ENCODE data around the gene PPARG.

The PPARG gene

DNA sequence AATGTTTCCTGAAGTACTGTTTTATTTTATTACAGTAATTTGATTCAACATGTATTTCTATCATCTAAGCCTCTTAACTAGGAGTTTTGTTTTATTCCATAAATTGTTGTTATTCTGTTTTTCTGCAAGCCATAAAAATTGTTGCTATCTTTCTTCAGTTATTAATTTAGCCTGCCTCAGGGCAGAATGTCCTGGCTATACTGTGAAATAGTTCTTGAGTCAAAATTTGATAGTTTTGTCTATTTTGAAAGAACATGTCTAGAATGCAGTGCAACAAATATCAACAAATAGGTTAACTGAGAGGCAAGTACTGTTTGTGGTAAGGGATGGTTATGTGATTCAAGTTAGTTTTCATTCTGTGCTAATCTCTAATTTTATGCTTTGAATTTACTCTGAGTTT is 63.9 kb downstream of the PPARG start:
- Histone ChIP-seq H3K23ac (ENCODE audit: low read length in 2 of 2) (no peak overlapping the region), H3K4ac (ENCODE audit: low read depth in 1 of 2, low read length in 2 of 2) (no peak overlapping the region), H2AFZ (ENCODE audit: low read depth, low read length) (no peak overlapping the region), H4K8ac (ENCODE audit: low read length) (no peak overlapping the region), H3K9me3 (ENCODE audit: control insufficient read depth, low read length) (no peaks in the 10 kb centered on the region), H3K4me2 (ENCODE audit: low read length, poor library complexity, severe bottlenecking) (no peak overlapping the region), H3K79me1 (replicated peaks; ENCODE audit: low read length, poor library complexity, severe bottlenecking) (peaks cover 8% of the 10 kb centered on the region), H2BK5ac (ENCODE audit: low read depth, low read length, poor library complexity, severe bottlenecking) (no peak overlapping the region), H2BK120ac (ENCODE audit: low read depth, low read length) (no peak overlapping the region), H3K18ac (ENCODE audit: low read depth in 1 of 2, low read length in 2 of 2) (no peak overlapping the region), H2AK5ac (ENCODE audit: low read length, severe bottlenecking) (no peak overlapping the region), H3K4me1 (ENCODE audit: control insufficient read depth, insufficient read depth, low read depth, low read length) (no peaks in the 10 kb centered on the region), H3K4me3 (ENCODE audit: insufficient read depth in 1 of 2, low read depth in 1 of 2, low read length in 2 of 2) (no peak overlapping the region), H3K9ac (ENCODE audit: low read length) (peak overlapping the region; percentile 27), H3K27ac (ENCODE audit: low read length, poor library complexity, severe bottlenecking) (no peak overlapping the region), H2BK12ac (ENCODE audit: low read length in 2 of 2) (no peak overlapping the region), H4K91ac (ENCODE audit: low read length) (no peak overlapping the region), H3K27me3 (ENCODE audit: control insufficient read depth in 1 of 2, insufficient read depth in 1 of 2, low read length in 2 of 2) (no peaks in the 10 kb centered on the region), H3K14ac (ENCODE audit: low read length in 2 of 2) (no peak overlapping the region), H2BK15ac (ENCODE audit: low read depth, poor library complexity, severe bottlenecking) (no peak overlapping the region), H3K36me3 (ENCODE audit: control insufficient read depth in 1 of 2, insufficient read depth in 2 of 2, low read depth in 1 of 2, low read length in 2 of 2) (peaks cover 0 to 4% of the 10 kb centered on the region in 2 experiments)
- DNase-seq, result no peak

DNA sequence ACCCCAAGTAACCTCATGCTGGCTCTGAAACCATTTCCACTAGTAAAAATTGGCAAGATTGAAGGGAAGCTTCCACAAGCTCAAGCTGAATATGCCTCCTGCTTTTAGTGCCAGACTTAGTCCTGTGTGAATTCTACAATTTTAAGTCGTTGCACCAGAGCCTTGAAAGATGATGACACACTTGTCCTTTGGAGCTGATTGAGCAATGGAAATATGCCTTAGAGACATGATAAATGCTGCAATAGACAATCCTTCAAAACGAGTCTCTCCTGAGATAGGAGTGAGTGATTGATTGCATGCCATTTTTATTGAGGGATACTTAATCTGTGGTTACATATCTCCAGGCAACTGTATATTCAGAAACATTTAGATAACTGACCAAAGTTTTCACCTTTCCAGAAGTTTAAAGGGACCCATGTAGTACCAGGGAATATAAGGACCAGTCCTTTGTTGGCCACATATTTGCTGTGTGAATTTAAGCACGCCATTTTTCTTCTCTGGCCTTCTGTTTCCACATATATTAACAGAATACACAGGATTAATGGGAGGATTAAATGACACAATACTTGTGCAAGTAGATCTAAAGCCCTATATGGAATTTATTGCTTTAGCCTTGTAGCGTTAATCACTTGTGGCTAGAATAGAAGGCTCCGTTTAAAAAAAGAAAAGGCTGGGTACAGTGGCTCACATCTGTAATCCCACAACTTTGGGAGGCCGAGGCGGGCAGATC is 65.1 kb downstream of the PPARG start:
- no peak overlapping the region for H3K14ac ChIP-seq (ENCODE audit: low read length in 2 of 2)
- no peak overlapping the region for H3K27ac ChIP-seq (ENCODE audit: low read length, poor library complexity, severe bottlenecking)
- peaks cover 8% of the 10 kb centered on the region for H3K79me1 ChIP-seq (replicated peaks; ENCODE audit: low read length, poor library complexity, severe bottlenecking)
- H2AK5ac ChIP-seq (ENCODE audit: low read length, severe bottlenecking), result no peak overlapping the region
- no peak overlapping the region for H4K91ac ChIP-seq (ENCODE audit: low read length)
- H3K23ac ChIP-seq (ENCODE audit: low read length in 2 of 2), result no peak overlapping the region
- H3K36me3 ChIP-seq (ENCODE audit: control insufficient read depth in 1 of 2, insufficient read depth in 2 of 2, low read depth in 1 of 2, low read length in 2 of 2), result no peaks in the 10 kb centered on the region
- no peaks in the 10 kb centered on the region for H3K9me3 ChIP-seq (ENCODE audit: control insufficient read depth, low read length)
- no peak overlapping the region for H3K18ac ChIP-seq (ENCODE audit: low read depth in 1 of 2, low read length in 2 of 2)
- H2BK15ac ChIP-seq (ENCODE audit: low read depth, poor library complexity, severe bottlenecking), result no peak overlapping the region
- no peak overlapping the region for H2AFZ ChIP-seq (ENCODE audit: low read depth, low read length)
- no peaks in the 10 kb centered on the region for H3K27me3 ChIP-seq (ENCODE audit: control insufficient read depth in 1 of 2, insufficient read depth in 1 of 2, low read length in 2 of 2)
- H3K4ac ChIP-seq (ENCODE audit: low read depth in 1 of 2, low read length in 2 of 2), result no peak overlapping the region
- no peak overlapping the region for H3K9ac ChIP-seq (ENCODE audit: low read length)
- WGBS, result 70% methylated on average over 6 of the region's 7 CpGs
- H2BK120ac ChIP-seq (ENCODE audit: low read depth, low read length), result no peak overlapping the region
- H3K4me2 ChIP-seq (ENCODE audit: low read length, poor library complexity, severe bottlenecking), result no peak overlapping the region
- H2BK5ac ChIP-seq (ENCODE audit: low read depth, low read length, poor library complexity, severe bottlenecking), result no peak overlapping the region
- H3K4me3 ChIP-seq (ENCODE audit: insufficient read depth in 1 of 2, low read depth in 1 of 2, low read length in 2 of 2), result no peak overlapping the region
- no peaks in the 10 kb centered on the region for H3K4me1 ChIP-seq (ENCODE audit: control insufficient read depth, insufficient read depth, low read depth, low read length)
- no peak overlapping the region for H4K8ac ChIP-seq (ENCODE audit: low read length)
- no peak overlapping the region for H2BK12ac ChIP-seq (ENCODE audit: low read length in 2 of 2)
- peak; percentile 56 for DNase-seq

DNA sequence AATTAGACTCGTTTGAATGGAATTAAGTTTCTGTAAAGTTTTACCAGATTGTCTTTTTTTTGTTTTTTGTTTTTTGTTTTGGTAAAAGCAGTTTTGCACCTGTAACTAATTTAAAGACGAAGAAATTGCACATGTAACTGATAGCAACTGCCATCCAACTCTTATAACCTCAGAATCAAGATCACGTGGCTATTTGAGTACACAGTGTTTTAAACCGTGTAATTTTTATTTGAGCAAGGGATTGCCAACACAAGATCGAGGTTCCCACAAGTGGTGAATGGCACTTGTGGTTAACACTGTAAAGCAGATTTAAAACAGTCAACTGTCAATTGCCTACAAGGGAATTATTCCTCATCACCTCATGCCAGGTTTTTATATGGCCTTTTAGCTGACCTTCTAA is 67.3 kb downstream of the PPARG start:
- H3K27me3 ChIP-seq (ENCODE audit: control insufficient read depth in 1 of 2, insufficient read depth in 1 of 2, low read length in 2 of 2), result no peaks in the 10 kb centered on the region
- H3K9me3 ChIP-seq (ENCODE audit: control insufficient read depth, low read length), result no peaks in the 10 kb centered on the region
- no peak overlapping the region for H2BK15ac ChIP-seq (ENCODE audit: low read depth, poor library complexity, severe bottlenecking)
- H3K27ac ChIP-seq (ENCODE audit: low read length, poor library complexity, severe bottlenecking), result no peak overlapping the region
- no peak overlapping the region for H3K18ac ChIP-seq (ENCODE audit: low read depth in 1 of 2, low read length in 2 of 2)
- no peak overlapping the region for H3K9ac ChIP-seq (ENCODE audit: low read length)
- 95% methylated on average over 5 of the region's 5 CpGs for WGBS
- no peak overlapping the region for H4K91ac ChIP-seq (ENCODE audit: low read length)
- H4K8ac ChIP-seq (ENCODE audit: low read length), result no peak overlapping the region
- H3K23ac ChIP-seq (ENCODE audit: low read length in 2 of 2), result no peak overlapping the region
- H2BK12ac ChIP-seq (ENCODE audit: low read length in 2 of 2), result no peak overlapping the region
- H3K4me2 ChIP-seq (ENCODE audit: low read length, poor library complexity, severe bottlenecking), result no peak overlapping the region
- DNase-seq, result no peak
- H3K14ac ChIP-seq (ENCODE audit: low read length in 2 of 2), result no peak overlapping the region
- no peak overlapping the region for H2AK5ac ChIP-seq (ENCODE audit: low read length, severe bottlenecking)
- no peak overlapping the region for H2BK5ac ChIP-seq (ENCODE audit: low read depth, low read length, poor library complexity, severe bottlenecking)
- H3K79me1 ChIP-seq (replicated peaks; ENCODE audit: low read length, poor library complexity, severe bottlenecking), result peaks cover 6% of the 10 kb centered on the region
- no peak overlapping the region for H3K4ac ChIP-seq (ENCODE audit: low read depth in 1 of 2, low read length in 2 of 2)
- H3K4me1 ChIP-seq (ENCODE audit: control insufficient read depth, insufficient read depth, low read depth, low read length), result no peaks in the 10 kb centered on the region
- H3K36me3 ChIP-seq (ENCODE audit: control insufficient read depth in 1 of 2, insufficient read depth in 2 of 2, low read depth in 1 of 2, low read length in 2 of 2), result peaks cover 0 to 4% of the 10 kb centered on the region in 2 experiments
- no peak overlapping the region for H3K4me3 ChIP-seq (ENCODE audit: insufficient read depth in 1 of 2, low read depth in 1 of 2, low read length in 2 of 2)
- H2BK120ac ChIP-seq (ENCODE audit: low read depth, low read length), result no peak overlapping the region
- H2AFZ ChIP-seq (ENCODE audit: low read depth, low read length), result no peak overlapping the region

DNA sequence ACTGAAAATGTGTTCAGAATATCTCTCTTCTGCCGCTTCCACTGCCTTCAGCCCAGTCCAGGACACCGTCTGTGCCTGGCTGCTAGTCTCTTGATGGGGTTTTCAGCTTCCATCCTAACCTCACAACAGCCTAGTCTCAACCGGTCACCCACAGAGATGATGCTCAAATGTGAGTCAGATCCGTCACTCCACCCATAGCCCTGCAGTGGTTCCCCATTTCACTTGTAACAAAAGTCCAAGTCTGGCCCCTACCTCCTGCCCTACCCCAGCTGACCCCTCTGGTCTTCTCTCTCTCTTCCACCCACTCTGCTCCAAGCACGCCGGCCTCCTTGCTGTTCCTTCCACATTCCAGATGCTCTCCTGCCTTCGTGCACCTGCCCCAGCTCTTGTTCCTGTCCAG is 68.1 kb downstream of the PPARG start:
- no peak overlapping the region for H3K23ac ChIP-seq (ENCODE audit: low read length in 2 of 2)
- H2BK120ac ChIP-seq (ENCODE audit: low read depth, low read length), result no peak overlapping the region
- peak overlapping the region in 1 of 2 experiments; percentile 44 for H3K14ac ChIP-seq (ENCODE audit: low read length in 2 of 2)
- no peaks in the 10 kb centered on the region for H3K9me3 ChIP-seq (ENCODE audit: control insufficient read depth, low read length)
- 97% methylated on average over 7 of the region's 7 CpGs for WGBS
- peaks cover 0 to 6% of the 10 kb centered on the region in 2 experiments for H3K36me3 ChIP-seq (ENCODE audit: control insufficient read depth in 1 of 2, insufficient read depth in 2 of 2, low read depth in 1 of 2, low read length in 2 of 2)
- no peak overlapping the region for H2BK12ac ChIP-seq (ENCODE audit: low read length in 2 of 2)
- H2AK5ac ChIP-seq (ENCODE audit: low read length, severe bottlenecking), result no peak overlapping the region
- H3K79me1 ChIP-seq (replicated peaks; ENCODE audit: low read length, poor library complexity, severe bottlenecking), result peaks cover 6% of the 10 kb centered on the region
- no peak for DNase-seq
- no peak overlapping the region for H3K18ac ChIP-seq (ENCODE audit: low read depth in 1 of 2, low read length in 2 of 2)
- H2BK5ac ChIP-seq (ENCODE audit: low read depth, low read length, poor library complexity, severe bottlenecking), result no peak overlapping the region
- no peak overlapping the region for H3K9ac ChIP-seq (ENCODE audit: low read length)
- H4K8ac ChIP-seq (ENCODE audit: low read length), result no peak overlapping the region
- H4K91ac ChIP-seq (ENCODE audit: low read length), result no peak overlapping the region
- H2BK15ac ChIP-seq (ENCODE audit: low read depth, poor library complexity, severe bottlenecking), result no peak overlapping the region
- no peak overlapping the region for H3K4me2 ChIP-seq (ENCODE audit: low read length, poor library complexity, severe bottlenecking)
- H2AFZ ChIP-seq (ENCODE audit: low read depth, low read length), result no peak overlapping the region
- H3K27ac ChIP-seq (ENCODE audit: low read length, poor library complexity, severe bottlenecking), result no peak overlapping the region
- H3K4me1 ChIP-seq (ENCODE audit: control insufficient read depth, insufficient read depth, low read depth, low read length), result no peaks in the 10 kb centered on the region
- no peak overlapping the region for H3K4me3 ChIP-seq (ENCODE audit: insufficient read depth in 1 of 2, low read depth in 1 of 2, low read length in 2 of 2)
- H3K4ac ChIP-seq (ENCODE audit: low read depth in 1 of 2, low read length in 2 of 2), result no peak overlapping the region
- no peaks in the 10 kb centered on the region for H3K27me3 ChIP-seq (ENCODE audit: control insufficient read depth in 1 of 2, insufficient read depth in 1 of 2, low read length in 2 of 2)

Data from mesenchymal stem cell (in vitro differentiated cells and primary cell).